Dermis blood vessel endothelial cell (primary cell): ENCODE results near the gene SLC25A2. TPM values are rescaled to one million over a fixed set of nuclear protein-coding genes. Genes with fewer than 3 reads are reported as not detected.
"Not testable (repeated sequence)": the region's sequence is repeated elsewhere in the genome, so short reads cannot be mapped to it uniquely, and the experiment has no call there.

Experiments used
- DNase-seq: peaks from one replicate; pipeline ENCODE4 v3.0.0; 2010
- total RNA-seq: library from RNA; depleted of rRNA; stranded (reverse); fragments of >200 nt; gene quantifications from 2 replicates; pipeline ENCODE4 v1.2.3, GENCODE V29; 2014

Gene SLC25A2
- 0.09 and 0.34 TPM in 2 replicates for total RNA-seq

DNA sequence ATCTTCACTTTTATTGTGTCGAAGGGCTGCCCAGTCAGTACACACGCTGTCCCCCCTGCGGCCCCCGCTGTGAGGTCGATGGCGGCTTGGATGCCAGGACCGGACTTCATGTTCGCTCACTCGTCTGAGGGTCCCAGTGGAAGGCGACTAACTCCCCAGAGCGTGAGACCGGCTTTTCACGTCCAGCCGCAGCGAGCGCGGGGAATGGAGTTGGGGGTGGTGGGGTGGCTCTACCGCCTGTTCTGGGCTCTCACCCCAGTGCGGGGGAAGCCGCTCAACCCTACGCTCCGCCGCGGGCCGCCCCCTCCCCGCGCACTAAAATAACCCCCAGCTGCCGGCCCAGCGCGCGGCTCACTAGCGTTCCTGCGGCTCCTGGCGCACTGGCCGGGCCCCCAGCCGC lies at the start of gene SLC25A2:
Gene SLC25A2 (minus strand): TSS at position 294 of the 400 bp plus-strand sequence. CDS start 184 bp downstream, at position 110.
- no peak for DNase-seq

- no peak for DNase-seq
Measured at GRCh38 chr5:141351591-141351990, 47.7 kb upstream of the SLC25A2 start.

- peak; percentile 62 for DNase-seq
Measured at GRCh38 chr5:141349917-141350619, 46.2 kb upstream of the SLC25A2 start, which contains the start of gene PCDHGB1. Gene PCDHGB1 (plus strand): TSS chr5:141350099. CDS start chr5:141350261, 162 bp downstream.

DNA sequence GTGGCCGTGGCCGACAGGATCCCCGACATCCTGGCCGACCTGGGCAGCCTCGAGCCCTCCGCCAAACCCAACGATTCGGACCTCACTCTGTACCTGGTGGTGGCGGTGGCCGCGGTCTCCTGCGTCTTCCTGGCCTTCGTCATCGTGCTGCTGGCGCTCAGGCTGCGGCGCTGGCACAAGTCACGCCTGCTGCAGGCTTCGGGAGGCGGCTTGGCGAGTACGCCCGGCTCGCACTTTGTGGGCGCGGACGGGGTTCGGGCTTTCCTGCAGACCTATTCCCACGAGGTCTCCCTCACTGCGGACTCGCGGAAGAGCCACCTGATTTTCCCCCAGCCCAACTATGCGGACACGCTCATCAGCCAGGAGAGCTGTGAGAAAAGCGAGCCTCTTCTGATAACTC lies 42.2 kb upstream of the SLC25A2 start:
- not testable (repeated sequence) for DNase-seq

GRCh38 chr5:141345327-141345726 lies 41.5 kb upstream of the SLC25A2 start:
- DNase-seq = no peak

GRCh38 chr5:141343953-141344463 lies 40.2 kb upstream of the SLC25A2 start:
- no peak for DNase-seq

DNA sequence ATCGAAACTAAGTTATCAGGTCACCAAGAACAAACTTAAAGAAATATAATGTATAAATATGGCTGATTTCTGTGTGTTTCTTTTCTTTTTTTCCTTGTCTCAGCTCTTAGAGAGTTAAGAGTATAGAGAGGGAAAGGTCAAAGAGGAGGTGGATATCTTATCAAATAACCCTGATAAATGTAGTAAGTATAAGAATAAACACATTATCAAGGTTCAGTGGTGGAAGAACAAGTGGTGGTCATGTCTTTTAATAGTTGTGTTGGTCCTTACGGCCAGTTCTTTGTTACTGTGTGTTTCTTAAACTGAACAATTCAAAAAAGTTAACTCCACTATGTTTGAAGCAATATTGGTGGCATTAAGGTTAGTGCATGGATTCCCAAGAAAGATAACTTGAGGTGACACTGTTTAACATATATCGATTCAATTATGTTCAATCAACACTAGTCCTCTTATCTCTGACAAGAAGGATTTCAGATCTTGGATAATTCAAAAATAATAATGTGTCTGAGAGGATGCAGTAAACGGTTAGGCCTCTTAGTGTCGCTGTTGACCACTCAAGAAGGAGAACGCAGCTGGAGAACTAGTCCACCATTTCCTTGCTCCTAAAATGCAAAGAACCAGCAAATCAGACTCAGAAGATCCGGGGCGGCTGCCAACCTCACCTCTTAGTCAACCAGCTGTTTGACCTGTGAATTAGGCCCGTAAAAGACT lies 39.5 kb upstream of the SLC25A2 start, which contains the start of gene PCDHGA3:
Gene PCDHGA3 (plus strand): TSS at position 588 of the 711 bp plus-strand sequence. CDS start 205 bp downstream, outside the sequence.
- DNase-seq = peak; percentile 78

DNA sequence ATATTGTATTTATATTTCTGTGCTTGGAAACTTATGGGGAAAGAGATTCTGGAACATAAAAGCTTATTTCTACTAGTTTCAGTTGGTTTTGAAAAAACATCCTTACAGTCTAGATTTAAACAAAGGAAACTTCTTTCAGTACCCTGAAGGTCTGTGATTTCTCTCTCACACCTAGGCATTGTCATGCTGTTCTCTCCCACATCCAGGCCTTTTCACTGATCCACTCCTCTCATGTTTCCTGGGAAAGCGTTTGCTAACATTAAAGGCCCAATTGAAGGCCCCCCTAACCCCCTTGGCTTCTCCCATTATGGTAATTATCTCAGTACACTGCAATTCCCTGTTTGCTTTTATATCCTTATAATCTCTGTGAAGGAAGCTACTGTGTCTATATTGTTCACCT lies 38.9 kb upstream of the SLC25A2 start:
- DNase-seq = no peak

- DNase-seq = not testable (repeated sequence)
Measured at GRCh38 chr5:141340781-141341354, 37.0 kb upstream of the SLC25A2 start.

DNA sequence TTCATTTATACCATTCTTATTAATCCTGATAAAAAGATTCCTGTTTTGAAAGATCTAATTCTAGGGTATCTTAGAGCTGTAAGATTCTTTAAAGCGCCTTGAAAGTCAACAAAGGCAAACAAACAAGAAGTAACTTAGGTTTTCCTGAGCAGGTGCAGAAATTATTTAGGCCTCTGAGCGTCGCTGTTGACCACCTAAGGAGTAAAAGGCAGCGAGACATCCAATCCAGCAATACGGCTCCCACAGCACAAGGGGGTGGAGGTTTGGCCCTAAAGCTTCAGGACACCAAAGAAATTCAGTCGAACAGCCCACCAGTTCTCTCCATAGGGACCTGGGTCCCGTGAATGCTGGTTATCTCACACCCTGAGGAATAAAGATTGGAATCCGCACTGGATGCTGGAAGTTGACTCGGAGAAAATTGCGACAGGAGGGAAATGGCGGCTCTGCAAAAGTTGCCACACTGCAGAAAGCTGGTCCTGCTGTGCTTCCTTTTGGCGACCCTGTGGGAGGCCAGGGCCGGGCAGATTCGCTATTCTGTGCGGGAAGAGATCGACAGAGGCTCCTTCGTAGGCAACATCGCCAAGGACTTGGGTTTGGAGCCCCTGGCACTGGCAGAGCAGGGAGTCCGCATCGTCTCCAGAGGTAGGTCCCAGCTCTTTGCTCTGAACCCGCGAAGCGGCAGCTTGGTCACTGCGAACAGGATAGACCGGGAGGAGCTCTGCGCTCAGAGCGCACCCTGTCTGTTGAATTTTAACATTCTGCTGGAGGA lies 34.9 kb upstream of the SLC25A2 start, which contains the start of gene PCDHGA2:
Gene PCDHGA2 (plus strand): TSS at position 223 of the 769 bp plus-strand sequence.
- DNase-seq = peak; percentile 72

DNA sequence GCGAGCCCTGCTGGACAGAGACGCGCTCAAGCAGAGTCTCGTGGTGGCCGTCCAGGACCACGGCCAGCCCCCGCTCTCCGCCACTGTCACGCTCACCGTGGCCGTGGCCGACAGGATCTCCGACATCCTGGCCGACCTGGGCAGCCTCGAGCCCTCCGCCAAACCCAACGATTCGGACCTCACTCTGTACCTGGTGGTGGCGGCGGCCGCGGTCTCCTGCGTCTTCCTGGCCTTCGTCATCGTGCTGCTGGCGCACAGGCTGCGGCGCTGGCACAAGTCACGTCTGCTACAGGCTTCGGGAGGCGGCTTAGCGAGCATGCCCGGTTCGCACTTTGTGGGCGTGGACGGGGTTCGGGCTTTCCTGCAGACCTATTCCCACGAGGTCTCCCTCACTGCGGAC lies 28.7 kb upstream of the SLC25A2 start:
- not testable (repeated sequence) for DNase-seq

DNA sequence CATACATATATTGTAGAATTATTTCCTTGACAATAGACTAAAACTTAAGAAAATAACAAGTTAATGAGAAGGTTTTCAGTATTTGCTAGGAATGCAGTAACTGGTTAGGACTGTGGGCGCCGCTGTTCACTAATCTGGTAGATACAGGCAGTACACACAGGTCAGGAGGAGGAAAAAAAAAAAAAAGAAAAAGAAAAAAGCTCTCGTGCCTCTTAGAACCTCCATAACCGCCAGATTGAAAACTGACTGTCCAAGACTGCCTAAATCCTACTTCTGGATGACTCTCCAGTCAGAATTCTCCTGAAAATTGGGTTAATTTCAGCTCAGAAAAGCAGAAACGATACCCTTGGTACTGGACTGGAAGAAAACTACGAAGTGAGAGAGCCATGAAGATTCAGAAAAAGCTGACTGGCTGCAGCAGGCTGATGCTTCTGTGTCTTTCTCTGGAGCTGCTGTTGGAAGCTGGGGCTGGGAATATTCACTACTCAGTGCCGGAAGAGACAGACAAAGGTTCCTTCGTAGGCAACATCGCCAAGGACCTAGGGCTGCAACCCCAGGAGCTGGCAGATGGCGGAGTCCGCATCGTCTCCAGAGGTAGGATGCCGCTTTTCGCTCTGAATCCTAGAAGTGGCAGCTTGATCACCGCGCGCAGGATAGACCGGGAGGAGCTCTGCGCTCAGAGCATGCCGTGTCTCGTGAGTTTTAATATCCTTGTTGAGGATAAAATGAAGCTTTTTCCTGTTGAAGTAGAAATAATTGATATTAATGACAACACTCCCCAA lies 26.6 kb upstream of the SLC25A2 start, which contains the start of gene PCDHGA1:
Gene PCDHGA1 (plus strand): TSS at position 216 of the 782 bp plus-strand sequence.
- peak; percentile 75 for DNase-seq

DNA sequence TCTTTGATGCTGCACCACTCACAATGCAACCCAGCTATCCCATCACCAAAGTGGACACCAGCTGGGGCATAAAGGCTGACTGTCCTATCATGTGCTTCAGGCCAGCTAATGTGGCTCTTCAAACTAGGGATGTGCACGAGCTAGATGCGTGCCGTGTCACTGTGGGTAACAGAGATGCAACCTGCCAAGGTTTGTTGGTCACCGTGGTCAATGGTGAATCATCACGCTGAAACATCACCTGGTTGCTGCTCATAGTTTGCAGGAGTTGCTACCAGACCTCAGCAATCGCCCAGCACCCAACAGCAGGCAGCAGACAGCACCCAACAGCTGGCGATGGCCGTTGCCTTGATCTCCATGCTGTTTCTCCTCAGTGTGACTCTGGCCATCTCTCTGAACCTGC lies 24.4 kb upstream of the SLC25A2 start:
- no peak for DNase-seq

GRCh38 chr5:141326088-141326854 lies 22.4 kb upstream of the SLC25A2 start:
- peak; percentile 86 for DNase-seq

GRCh38 chr5:141322261-141322660 lies 18.4 kb upstream of the SLC25A2 start:
- DNase-seq = no peak

DNA sequence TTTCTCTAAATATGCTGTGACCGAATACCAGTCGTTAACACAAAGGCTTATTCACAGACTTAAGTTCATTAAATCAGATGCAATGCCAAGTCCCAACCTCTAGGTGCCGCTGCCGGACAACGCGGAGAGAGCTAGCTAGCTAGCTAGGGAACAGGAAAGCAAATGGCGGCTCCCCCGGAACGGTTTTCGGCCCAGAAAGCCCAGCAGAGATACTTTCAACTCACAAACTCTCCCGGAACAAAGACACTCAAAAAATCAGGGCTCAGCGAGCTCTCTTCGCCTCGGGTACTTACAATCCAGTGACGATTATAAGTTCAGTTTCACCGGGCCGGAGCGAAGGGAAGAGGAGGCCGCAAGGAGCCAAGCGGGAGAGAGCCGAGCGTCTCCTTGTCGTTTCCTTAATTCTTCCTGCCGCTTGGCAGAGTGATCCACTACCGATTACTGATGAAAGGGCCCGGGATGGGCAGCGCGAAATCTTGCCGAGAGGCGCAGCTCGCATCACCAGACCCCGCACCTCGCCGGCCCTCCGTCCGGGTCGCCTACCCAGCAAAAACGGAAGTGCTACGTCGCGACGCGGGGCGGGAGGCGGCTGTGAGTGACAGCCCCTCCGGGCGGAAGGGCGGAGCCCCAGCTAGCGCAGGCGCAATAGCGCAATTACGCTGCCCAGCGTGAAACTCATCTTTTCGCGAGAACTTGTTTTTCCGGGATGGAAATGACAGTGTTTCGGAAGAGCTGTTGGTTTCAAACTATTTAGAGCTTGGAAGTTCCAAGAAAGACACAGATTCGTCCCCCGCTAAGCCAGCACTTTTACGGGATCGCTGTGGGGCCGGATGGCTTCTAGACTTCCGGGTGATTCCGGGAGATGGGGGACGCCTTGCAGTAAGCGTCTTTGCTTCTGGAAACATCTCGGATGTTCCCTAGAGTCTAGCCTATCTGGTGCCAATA lies 16.6 kb upstream of the SLC25A2 start, which contains the start of gene TAF7:
Gene TAF7 (minus strand): TSS at position 560 of the 945 bp plus-strand sequence. CDS start 740 bp downstream, outside the sequence.
- peak; percentile 98 for DNase-seq

- no peak for DNase-seq
Measured at GRCh38 chr5:141319699-141320098, 15.8 kb upstream of the SLC25A2 start.

DNA sequence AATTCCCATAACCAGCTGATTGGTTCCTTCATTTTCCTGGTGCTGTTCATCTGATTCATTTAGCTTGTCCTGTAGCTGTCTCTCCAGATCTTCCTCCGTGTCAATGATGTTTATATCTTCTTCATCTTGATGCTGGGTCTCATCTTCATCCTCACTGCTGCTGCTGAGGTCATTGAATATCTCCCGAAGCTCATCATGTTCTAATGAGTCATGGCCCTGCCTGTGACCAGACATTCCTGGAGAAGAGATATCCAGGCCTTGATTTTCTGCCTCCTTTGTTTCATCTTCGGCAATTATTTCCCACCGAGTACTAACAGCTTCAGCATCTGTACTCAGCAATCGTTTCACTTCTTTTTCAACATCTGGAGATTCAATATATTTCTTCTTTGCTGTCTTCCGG lies 15.4 kb upstream of the SLC25A2 start:
- no peak for DNase-seq

DNA sequence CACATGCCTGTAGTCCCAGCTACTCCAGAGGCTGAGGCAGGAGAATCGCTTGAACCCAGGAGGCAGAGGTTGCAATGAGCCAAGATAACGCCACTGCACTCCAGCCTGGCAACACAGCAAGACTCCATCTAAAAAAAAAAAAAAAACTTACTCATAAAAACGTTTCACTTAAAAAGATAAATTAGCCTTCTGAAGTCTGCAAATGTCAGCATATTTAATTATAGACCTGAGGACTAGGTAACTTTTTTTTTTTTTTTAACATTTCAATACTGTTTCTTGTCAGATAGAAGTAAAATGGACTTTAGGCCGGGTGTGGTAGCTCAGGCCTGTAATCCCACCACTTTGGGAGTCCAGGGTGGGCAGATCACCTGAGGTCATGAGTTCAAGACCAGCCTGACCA lies 13.1 kb upstream of the SLC25A2 start:
- not testable (repeated sequence) for DNase-seq
